ENCODE data around the gene ZNF532. TPM values are rescaled to one million over a fixed set of nuclear protein-coding genes. Genes with fewer than 3 reads are reported as not detected.

The ZNF532 gene
- total RNA-seq, 4 donors from 2014 or later, result 48.3 to 128 (median 96.2) TPM

- peak overlapping the region in 1 of 2 donors; percentile 2 for H3K4me3 ChIP-seq
- TF ChIP-seq, protein P1, sequence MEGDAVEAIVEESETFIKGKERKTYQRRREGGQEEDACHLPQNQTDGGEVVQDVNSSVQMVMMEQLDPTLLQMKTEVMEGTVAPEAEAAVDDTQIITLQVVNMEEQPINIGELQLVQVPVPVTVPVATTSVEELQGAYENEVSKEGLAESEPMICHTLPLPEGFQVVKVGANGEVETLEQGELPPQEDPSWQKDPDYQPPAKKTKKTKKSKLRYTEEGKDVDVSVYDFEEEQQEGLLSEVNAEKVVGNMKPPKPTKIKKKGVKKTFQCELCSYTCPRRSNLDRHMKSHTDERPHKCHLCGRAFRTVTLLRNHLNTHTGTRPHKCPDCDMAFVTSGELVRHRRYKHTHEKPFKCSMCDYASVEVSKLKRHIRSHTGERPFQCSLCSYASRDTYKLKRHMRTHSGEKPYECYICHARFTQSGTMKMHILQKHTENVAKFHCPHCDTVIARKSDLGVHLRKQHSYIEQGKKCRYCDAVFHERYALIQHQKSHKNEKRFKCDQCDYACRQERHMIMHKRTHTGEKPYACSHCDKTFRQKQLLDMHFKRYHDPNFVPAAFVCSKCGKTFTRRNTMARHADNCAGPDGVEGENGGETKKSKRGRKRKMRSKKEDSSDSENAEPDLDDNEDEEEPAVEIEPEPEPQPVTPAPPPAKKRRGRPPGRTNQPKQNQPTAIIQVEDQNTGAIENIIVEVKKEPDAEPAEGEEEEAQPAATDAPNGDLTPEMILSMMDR (IDR thresholded peaks at IDR 0.05), result no peak
- TF ChIP-seq EP300 (IDR thresholded peaks at IDR 0.05), result no peak
- peaks cover 0 to 34% (median 0%) of the 10 kb centered on the region in 3 donors for H3K4me1 ChIP-seq
- no peaks in the 10 kb centered on the region for H3K9me3 ChIP-seq
- no peaks in the 10 kb centered on the region for H3K27me3 ChIP-seq
- peaks cover 0 to 39% of the 10 kb centered on the region in 2 donors for H3K36me3 ChIP-seq
- 44 to 60% methylated on average over 4 of the region's 8 CpGs for WGBS, 2 donors (ENCODE audit: low coverage in 1 of 2)
- ATAC-seq, result peak; percentile 19
- peak overlapping the region in 3 of 4 donors; percentile 51 to 66 (median 52) for H3K27ac ChIP-seq
Observed at GRCh38 chr18:58886864-58887612, 22.4 kb downstream of the ZNF532 start.

- TF ChIP-seq EP300 (IDR thresholded peaks at IDR 0.05) (no peak), POLR2AphosphoS5 (IDR thresholded peaks at IDR 0.05) (no peak), POLR2A (IDR thresholded peaks at IDR 0.05) (no peak)
- TF ChIP-seq, protein P1 (IDR thresholded peaks at IDR 0.05), result no peak
- no peaks in the 10 kb centered on the region for H3K27me3 ChIP-seq
- H3K27ac ChIP-seq, result peak overlapping the region in 3 of 4 donors; percentile 51 to 66 (median 52)
- H3K36me3 ChIP-seq, result peaks cover 0 to 39% of the 10 kb centered on the region in 2 donors
- peaks cover 0 to 34% (median 0%) of the 10 kb centered on the region in 3 donors for H3K4me1 ChIP-seq
- WGBS, 2 donors (ENCODE audit: low coverage in 1 of 2), result 44 to 73% methylated on average over 3 to 6 of the region's 10 CpGs
- peak; percentile 79 for ATAC-seq
- H3K4me3 ChIP-seq, result peak overlapping the region in 1 of 2 donors; percentile 2
- H3K9me3 ChIP-seq, result no peaks in the 10 kb centered on the region
Observed at GRCh38 chr18:58887613-58887963, 22.9 kb downstream of the ZNF532 start.

DNA sequence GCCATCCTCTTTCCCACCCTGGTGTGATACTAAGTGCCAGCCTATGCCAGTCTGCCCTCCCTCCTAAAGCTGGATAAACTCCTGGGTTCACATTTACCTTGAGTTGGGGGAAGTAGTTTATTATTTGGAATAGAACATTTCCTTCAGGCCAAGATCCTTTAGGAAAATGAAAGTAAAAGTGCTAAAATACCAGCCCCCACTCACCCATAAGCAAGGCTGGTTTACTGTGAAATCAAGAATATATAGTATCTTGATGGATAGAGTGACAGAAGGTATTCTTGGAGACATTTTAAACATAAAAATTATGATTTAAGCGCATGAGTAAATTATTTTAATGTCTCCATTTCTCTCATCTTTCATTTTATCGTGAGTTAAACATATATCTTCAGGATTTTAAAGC is 27.1 kb downstream of the ZNF532 start:
- peak overlapping the region in 1 of 2 donors; percentile 18 for H3K4me3 ChIP-seq
- H3K27me3 ChIP-seq, result no peaks in the 10 kb centered on the region
- H3K36me3 ChIP-seq, result peaks cover 0 to 21% of the 10 kb centered on the region in 2 donors
- H3K9me3 ChIP-seq, result no peaks in the 10 kb centered on the region
- WGBS, 2 donors (ENCODE audit: low coverage in 1 of 2), result 66 to 92% methylated on average over 2 of the region's 2 CpGs
- H3K27ac ChIP-seq, result peak overlapping the region in 1 of 4 donors; percentile 45
- peaks cover 0 to 55% (median 0%) of the 10 kb centered on the region in 3 donors for H3K4me1 ChIP-seq
- ATAC-seq, result no peak
- TF ChIP-seq EP300 (IDR thresholded peaks at IDR 0.05) (no peak), POLR2AphosphoS5 (IDR thresholded peaks at IDR 0.05) (no peak), POLR2A (IDR thresholded peaks at IDR 0.05) (no peak)
- TF ChIP-seq, protein P1 (IDR thresholded peaks at IDR 0.05), result no peak

DNA sequence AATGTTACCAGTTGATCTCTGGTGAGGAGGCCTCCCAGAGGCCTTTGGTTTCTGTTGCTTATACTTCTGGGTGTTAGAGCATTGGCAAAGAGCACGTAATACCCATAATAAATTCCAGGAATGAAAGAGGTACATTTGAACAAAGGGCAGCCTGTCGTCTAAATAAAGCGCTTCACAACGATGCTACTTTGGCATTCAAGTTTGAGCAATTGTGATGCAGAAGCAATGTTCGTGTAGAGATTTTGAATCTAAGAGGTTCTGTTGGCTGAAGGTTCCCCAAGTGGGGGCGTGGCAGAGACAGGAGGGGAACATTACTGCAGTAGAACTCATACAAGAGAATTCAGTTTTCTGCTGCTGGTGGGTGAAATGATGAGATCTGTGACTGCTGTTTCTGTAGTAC is 27.8 kb downstream of the ZNF532 start:
- Histone ChIP-seq H3K4me3 (no peak overlapping the region), H3K27ac (no peak overlapping the region), H3K4me1 (peaks cover 0 to 49% (median 0%) of the 10 kb centered on the region in 3 donors), H3K27me3 (no peaks in the 10 kb centered on the region), H3K9me3 (no peaks in the 10 kb centered on the region), H3K36me3 (peaks cover 0 to 14% of the 10 kb centered on the region in 2 donors)
- TF ChIP-seq, protein P1 (IDR thresholded peaks at IDR 0.05), result no peak
- no peak for TF ChIP-seq POLR2A (IDR thresholded peaks at IDR 0.05)
- no peak for ATAC-seq
- 70 to 76% methylated on average over 2 to 6 of the region's 6 CpGs for WGBS, 2 donors (ENCODE audit: low coverage in 1 of 2)
